ENCODE measurements around the gene PTCRA.
"Not testable (repeated sequence)": the region's sequence is repeated elsewhere in the genome, so short reads cannot be mapped to it uniquely, and the experiment has no call there.

Gene PTCRA

DNA sequence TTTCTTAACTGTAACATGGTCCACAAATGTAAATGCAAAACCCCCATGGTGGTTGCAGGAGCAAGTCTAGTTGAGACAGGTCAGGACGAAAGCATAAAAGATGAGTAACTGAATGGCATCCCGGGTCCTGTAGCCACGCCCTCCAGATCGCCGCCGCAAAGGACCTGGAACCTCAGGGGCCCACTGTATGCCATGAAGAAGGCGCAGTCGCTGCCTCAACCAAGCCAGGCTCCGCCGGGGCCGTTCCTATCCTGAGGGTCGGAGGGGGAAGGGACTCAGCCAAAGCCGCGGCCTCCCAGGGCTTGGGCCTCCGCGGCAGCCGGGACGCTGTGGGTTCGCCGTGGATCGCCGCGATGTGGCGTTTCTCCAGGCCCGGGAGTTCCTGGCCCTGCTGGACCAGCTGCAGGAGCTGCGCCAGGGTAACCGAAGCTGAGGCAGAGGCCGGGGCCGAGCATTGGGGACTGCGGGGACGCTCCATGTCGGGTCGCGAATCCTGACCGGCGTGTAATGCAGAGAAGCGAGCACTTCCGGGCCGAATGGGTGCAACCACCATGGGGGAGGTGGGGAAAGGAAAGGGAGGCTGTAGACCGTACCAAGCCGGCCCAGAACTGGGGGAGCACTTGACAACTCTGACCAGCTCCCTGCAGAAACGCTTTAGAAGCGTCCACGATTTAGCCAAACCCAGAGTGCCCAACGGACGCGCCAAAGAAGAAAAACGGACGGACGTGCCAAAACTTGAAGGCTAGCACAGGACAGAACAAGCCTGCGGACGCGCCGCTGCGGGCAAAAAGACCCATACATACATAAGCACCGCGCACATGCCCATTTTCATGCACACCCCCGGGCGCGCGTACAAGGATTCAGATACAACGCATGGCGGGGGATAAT lies 25.3 kb upstream of the PTCRA start:
- no peaks in the 10 kb centered on the region for H3K9me3 ChIP-seq (replicated peaks; ENCODE audit: low read length)
- H3K4me1 ChIP-seq (ENCODE audit: control insufficient read depth, insufficient read depth, low read length): peaks cover 14% of the 10 kb centered on the region
- peak overlapping the region; percentile 91 for H3K4me2 ChIP-seq (ENCODE audit: low read length)
- H3K4me3 ChIP-seq (ENCODE audit: low read length): peak overlapping the region; percentile 89
- H3K27me3 ChIP-seq (ENCODE audit: control insufficient read depth, insufficient read depth, low read length): no peaks in the 10 kb centered on the region
- peak overlapping the region; percentile 96 for H3K9ac ChIP-seq (ENCODE audit: low read depth, low read length)
- peaks cover 6% of the 10 kb centered on the region for H3K36me3 ChIP-seq (ENCODE audit: insufficient read depth, low read length)

DNA sequence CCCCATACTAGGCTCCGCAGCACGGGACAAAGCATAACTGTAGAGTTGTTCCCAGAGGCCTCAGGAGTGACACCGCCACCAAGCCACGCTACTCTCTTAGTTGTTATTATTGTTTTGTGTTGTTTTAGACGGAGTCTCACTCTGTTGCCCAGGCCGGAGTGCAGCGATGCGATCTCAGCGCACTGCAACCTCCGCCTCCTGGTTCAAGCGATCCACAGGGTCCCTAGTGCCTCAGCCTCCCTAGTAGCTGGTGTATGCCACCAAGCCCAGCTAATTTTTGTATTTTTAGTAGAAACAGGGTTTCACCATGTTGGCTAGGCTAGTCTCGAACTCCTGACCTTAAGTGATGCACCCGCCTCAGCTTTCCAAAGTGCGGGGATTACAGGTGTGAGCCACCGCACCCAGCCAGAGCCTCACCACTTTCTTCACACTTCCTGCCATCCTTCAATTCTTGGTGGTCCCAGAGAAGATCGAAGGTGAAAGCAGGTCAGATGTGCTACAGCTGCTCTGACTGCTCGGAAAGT lies 24.6 kb upstream of the PTCRA start:
- Histone ChIP-seq H3K9me3 (replicated peaks; ENCODE audit: low read length) (no peaks in the 10 kb centered on the region), H3K4me3 (ENCODE audit: low read length) (peak overlapping the region; percentile 89), H3K4me1 (ENCODE audit: control insufficient read depth, insufficient read depth, low read length) (peaks cover 14% of the 10 kb centered on the region), H3K4me2 (ENCODE audit: low read length) (peak overlapping the region; percentile 91), H3K9ac (ENCODE audit: low read depth, low read length) (peak overlapping the region; percentile 96), H3K36me3 (ENCODE audit: insufficient read depth, low read length) (no peaks in the 10 kb centered on the region), H3K27me3 (ENCODE audit: control insufficient read depth, insufficient read depth, low read length) (no peaks in the 10 kb centered on the region)

- H3K4me3 ChIP-seq (ENCODE audit: low read length); H3K4me2 ChIP-seq (ENCODE audit: low read length); H3K9me3 ChIP-seq (replicated peaks; ENCODE audit: low read length); H3K27me3 ChIP-seq (ENCODE audit: control insufficient read depth, insufficient read depth, low read length); H3K36me3 ChIP-seq (ENCODE audit: insufficient read depth, low read length); H3K9ac ChIP-seq (ENCODE audit: low read depth, low read length): not testable (repeated sequence)
- peaks cover 17% of the 10 kb centered on the region for H3K4me1 ChIP-seq (ENCODE audit: control insufficient read depth, insufficient read depth, low read length)
Observed at GRCh38 chr6:42894041-42894828, 21.6 kb upstream of the PTCRA start.

GRCh38 chr6:42896178-42896719 lies 19.6 kb upstream of the PTCRA start:
- H3K4me2 ChIP-seq (ENCODE audit: low read length): no peak overlapping the region
- no peaks in the 10 kb centered on the region for H3K36me3 ChIP-seq (ENCODE audit: insufficient read depth, low read length)
- H3K9ac ChIP-seq (ENCODE audit: low read depth, low read length): no peak overlapping the region
- H3K4me3 ChIP-seq (ENCODE audit: low read length): no peak overlapping the region
- H3K4me1 ChIP-seq (ENCODE audit: control insufficient read depth, insufficient read depth, low read length): peaks cover 14% of the 10 kb centered on the region
- no peaks in the 10 kb centered on the region for H3K27me3 ChIP-seq (ENCODE audit: control insufficient read depth, insufficient read depth, low read length)
- H3K9me3 ChIP-seq (replicated peaks; ENCODE audit: low read length): no peaks in the 10 kb centered on the region

DNA sequence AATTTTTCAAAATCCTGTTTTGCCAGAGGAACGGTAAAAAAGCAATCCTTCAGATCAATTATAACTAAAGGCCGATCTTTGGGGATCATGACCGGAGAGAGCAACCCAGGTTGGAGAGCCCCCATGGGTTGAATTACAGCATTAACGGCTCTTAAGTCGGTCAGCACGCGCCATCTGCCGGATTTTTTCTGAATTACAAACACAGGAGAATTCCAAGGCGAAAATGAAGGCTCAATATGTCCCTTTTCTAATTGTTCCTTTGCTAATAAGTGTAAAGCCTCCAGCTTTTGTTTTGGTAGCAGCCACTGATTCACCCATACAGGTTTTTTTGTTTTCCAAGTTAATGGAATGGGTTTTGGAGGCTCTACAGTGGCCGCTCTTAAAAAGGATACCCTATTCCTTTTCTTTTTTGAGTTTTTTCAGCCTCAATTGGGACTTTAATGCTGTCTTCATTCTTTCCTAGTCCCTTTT lies 16.9 kb upstream of the PTCRA start:
- H3K9ac ChIP-seq (ENCODE audit: low read depth, low read length): no peak overlapping the region
- H3K4me3 ChIP-seq (ENCODE audit: low read length): no peak overlapping the region
- H3K9me3 ChIP-seq (replicated peaks; ENCODE audit: low read length): no peaks in the 10 kb centered on the region
- no peaks in the 10 kb centered on the region for H3K27me3 ChIP-seq (ENCODE audit: control insufficient read depth, insufficient read depth, low read length)
- H3K36me3 ChIP-seq (ENCODE audit: insufficient read depth, low read length): no peaks in the 10 kb centered on the region
- H3K4me2 ChIP-seq (ENCODE audit: low read length): peak overlapping the region; percentile 54
- H3K4me1 ChIP-seq (ENCODE audit: control insufficient read depth, insufficient read depth, low read length): peaks cover 12% of the 10 kb centered on the region

GRCh38 chr6:42899871-42900270 lies 16.0 kb upstream of the PTCRA start:
- H3K4me1 ChIP-seq (ENCODE audit: control insufficient read depth, insufficient read depth, low read length): peaks cover 12% of the 10 kb centered on the region
- no peaks in the 10 kb centered on the region for H3K27me3 ChIP-seq (ENCODE audit: control insufficient read depth, insufficient read depth, low read length)
- no peaks in the 10 kb centered on the region for H3K36me3 ChIP-seq (ENCODE audit: insufficient read depth, low read length)
- no peak overlapping the region for H3K4me3 ChIP-seq (ENCODE audit: low read length)
- H3K9me3 ChIP-seq (replicated peaks; ENCODE audit: low read length): no peaks in the 10 kb centered on the region
- H3K9ac ChIP-seq (ENCODE audit: low read depth, low read length): no peak overlapping the region
- H3K4me2 ChIP-seq (ENCODE audit: low read length): peak overlapping the region; percentile 35

DNA sequence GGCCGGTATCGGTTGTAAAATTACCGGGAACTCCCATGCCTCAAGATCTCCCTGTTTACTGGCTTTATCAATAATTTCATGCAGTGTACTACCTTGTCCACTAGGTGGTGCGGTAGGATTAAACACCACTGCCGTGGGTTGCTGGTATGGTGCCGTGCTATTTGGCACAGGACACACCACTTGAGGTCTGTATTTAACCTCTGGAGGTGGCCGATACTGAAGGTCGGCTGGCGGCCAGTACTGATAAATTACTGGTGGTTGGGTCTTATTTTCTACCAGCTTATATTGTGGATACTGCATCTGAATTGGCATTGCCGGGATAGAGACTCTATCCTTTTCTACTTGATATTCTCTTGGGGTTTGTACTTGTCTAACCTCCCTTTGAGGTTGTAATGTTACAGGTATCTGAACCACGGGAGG lies 14.3 kb upstream of the PTCRA start:
- no peak overlapping the region for H3K9ac ChIP-seq (ENCODE audit: low read depth, low read length)

DNA sequence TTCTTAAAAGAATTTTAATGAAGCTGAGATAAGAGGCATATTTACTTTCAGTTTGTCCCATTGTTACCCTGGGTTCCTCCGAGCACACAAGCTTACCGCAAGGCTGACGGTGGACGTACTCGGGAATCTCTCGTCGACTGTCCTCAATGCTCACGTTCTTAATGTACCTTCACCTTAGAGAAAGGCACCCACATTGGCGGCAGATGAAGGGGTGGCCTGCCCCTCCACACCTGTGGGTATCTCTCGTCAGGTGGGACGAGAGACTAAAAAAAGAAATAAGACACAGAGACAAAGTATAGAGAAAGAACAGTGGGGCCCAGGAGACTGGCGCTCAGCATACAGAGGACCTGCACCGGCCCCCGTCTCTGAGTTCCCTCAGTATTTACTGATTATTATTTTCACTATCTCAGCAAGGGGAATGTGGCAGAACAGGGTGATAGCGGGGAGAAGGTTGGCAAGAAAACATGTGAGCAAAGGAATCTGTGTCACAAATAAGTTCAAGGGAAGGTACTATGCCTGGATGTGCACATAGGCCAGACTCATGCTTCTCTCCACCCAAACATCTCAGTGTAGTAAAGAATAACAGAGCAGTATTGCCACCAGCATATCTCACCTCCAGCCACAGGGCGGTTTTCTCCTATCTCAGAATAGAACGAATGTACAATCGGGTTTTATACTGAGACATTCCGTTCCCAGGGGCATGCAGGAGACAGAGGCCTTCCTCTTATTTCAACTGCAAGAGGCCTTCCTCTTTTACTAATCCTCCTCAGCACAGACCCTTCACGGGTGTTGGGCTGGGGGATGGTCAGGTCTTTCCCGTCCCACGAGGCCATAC lies 13.2 kb upstream of the PTCRA start:
- not testable (repeated sequence) for H3K4me3 ChIP-seq (ENCODE audit: low read length); H3K9ac ChIP-seq (ENCODE audit: low read depth, low read length)

More for the DNA sequence above, 14.3 kb upstream of the PTCRA start:
- Histone ChIP-seq H3K9me3 (replicated peaks; ENCODE audit: low read length) (no peaks in the 10 kb centered on the region), H3K4me1 (ENCODE audit: control insufficient read depth, insufficient read depth, low read length) (peaks cover 12% of the 10 kb centered on the region), H3K27me3 (ENCODE audit: control insufficient read depth, insufficient read depth, low read length) (no peaks in the 10 kb centered on the region), H3K36me3 (ENCODE audit: insufficient read depth, low read length) (no peaks in the 10 kb centered on the region), H3K4me2 (ENCODE audit: low read length) (peak overlapping the region; percentile 58), H3K4me3 (ENCODE audit: low read length) (no peak overlapping the region)

DNA sequence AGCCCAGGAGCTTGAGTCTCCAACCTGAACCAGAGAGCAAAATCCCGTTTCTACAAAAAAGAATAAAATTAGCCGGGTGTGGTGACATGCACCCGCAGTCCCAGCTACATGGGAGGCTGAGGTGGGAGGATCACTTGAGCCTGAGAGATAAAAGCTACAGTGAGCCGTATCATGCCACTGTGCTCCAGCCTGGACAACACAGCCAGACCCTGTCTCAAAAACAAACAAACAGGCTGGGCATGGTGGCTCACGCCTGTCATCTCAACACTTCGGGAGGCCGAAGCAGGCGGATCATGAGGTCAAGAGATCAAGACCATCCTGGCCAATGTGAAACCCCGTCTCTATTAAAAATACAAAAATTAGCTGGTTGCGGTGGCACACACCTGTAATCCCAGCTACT lies 11.4 kb upstream of the PTCRA start:
- H3K4me3 ChIP-seq (ENCODE audit: low read length): no peak overlapping the region
- H3K36me3 ChIP-seq (ENCODE audit: insufficient read depth, low read length): no peaks in the 10 kb centered on the region
- H3K9ac ChIP-seq (ENCODE audit: low read depth, low read length): no peak overlapping the region
- H3K9me3 ChIP-seq (replicated peaks; ENCODE audit: low read length): no peaks in the 10 kb centered on the region
- H3K27me3 ChIP-seq (ENCODE audit: control insufficient read depth, insufficient read depth, low read length): no peaks in the 10 kb centered on the region
- H3K4me1 ChIP-seq (ENCODE audit: control insufficient read depth, insufficient read depth, low read length): peaks cover 11% of the 10 kb centered on the region
- no peak overlapping the region for H3K4me2 ChIP-seq (ENCODE audit: low read length)

More for the DNA sequence above, 13.2 kb upstream of the PTCRA start:
- peaks cover 15% of the 10 kb centered on the region for H3K4me1 ChIP-seq (ENCODE audit: control insufficient read depth, insufficient read depth, low read length)
- H3K36me3 ChIP-seq (ENCODE audit: insufficient read depth, low read length); H3K4me2 ChIP-seq (ENCODE audit: low read length); H3K27me3 ChIP-seq (ENCODE audit: control insufficient read depth, insufficient read depth, low read length); H3K9me3 ChIP-seq (replicated peaks; ENCODE audit: low read length): not testable (repeated sequence)

- no peak overlapping the region for H3K4me3 ChIP-seq (ENCODE audit: low read length)
- H3K27me3 ChIP-seq (ENCODE audit: control insufficient read depth, insufficient read depth, low read length): peaks cover 1% of the 10 kb centered on the region
- H3K9ac ChIP-seq (ENCODE audit: low read depth, low read length): no peak overlapping the region
- H3K4me1 ChIP-seq (ENCODE audit: control insufficient read depth, insufficient read depth, low read length): peaks cover 10% of the 10 kb centered on the region
- no peaks in the 10 kb centered on the region for H3K36me3 ChIP-seq (ENCODE audit: insufficient read depth, low read length)
- no peak overlapping the region for H3K4me2 ChIP-seq (ENCODE audit: low read length)
- no peaks in the 10 kb centered on the region for H3K9me3 ChIP-seq (replicated peaks; ENCODE audit: low read length)
Observed at GRCh38 chr6:42907336-42907735, 8.5 kb upstream of the PTCRA start.
